HG03103 (cell line): ENCODE results near the gene CCRL2.
"Not testable (repeated sequence)": the region's sequence is repeated elsewhere in the genome, so short reads cannot be mapped to it uniquely, and the experiment has no call there.

Experiments
- ATAC-seq: cut with Tn5 transposase; IDR thresholded peaks from one replicate; pipeline ENCODE4 v1.9.1; 2021; ENCODE audit warnings: low read depth; ENCODE audit not compliant: unreplicated experiment

CCRL2 gene

GRCh38 chr3:46427404-46427803 lies 20.3 kb downstream of the CCRL2 start:
- not testable (repeated sequence) for ATAC-seq

GRCh38 chr3:46427916-46428833 lies 21.1 kb downstream of the CCRL2 start:
- no peak for ATAC-seq

GRCh38 chr3:46429250-46429649 lies 22.2 kb downstream of the CCRL2 start:
- no peak for ATAC-seq

- no peak for ATAC-seq
Measured at GRCh38 chr3:46429671-46430070, 22.6 kb downstream of the CCRL2 start.

- ATAC-seq: not testable (repeated sequence)
Measured at GRCh38 chr3:46430879-46431278, 23.8 kb downstream of the CCRL2 start.

GRCh38 chr3:46431905-46432304 lies 24.8 kb downstream of the CCRL2 start:
- not testable (repeated sequence) for ATAC-seq

GRCh38 chr3:46433118-46433517 lies 26.1 kb downstream of the CCRL2 start:
- ATAC-seq: not testable (repeated sequence)

- no peak for ATAC-seq
Measured at GRCh38 chr3:46433841-46434240, 26.8 kb downstream of the CCRL2 start.

- no peak for ATAC-seq
Measured at GRCh38 chr3:46435081-46435726, 28.1 kb downstream of the CCRL2 start.

GRCh38 chr3:46438831-46439230 lies 31.8 kb downstream of the CCRL2 start:
- ATAC-seq: no peak

- peak; percentile 67 for ATAC-seq
Measured at GRCh38 chr3:46440531-46441294, 33.7 kb downstream of the CCRL2 start.

GRCh38 chr3:46442576-46443530 lies 35.8 kb downstream of the CCRL2 start:
- no peak for ATAC-seq

- no peak for ATAC-seq
Measured at GRCh38 chr3:46447228-46447985, 40.3 kb downstream of the CCRL2 start.

- no peak for ATAC-seq
Measured at GRCh38 chr3:46448721-46449120, 41.7 kb downstream of the CCRL2 start.

- no peak for ATAC-seq
Measured at GRCh38 chr3:46449755-46450552, 42.9 kb downstream of the CCRL2 start.

GRCh38 chr3:46453526-46454208 lies 46.6 kb downstream of the CCRL2 start:
- no peak for ATAC-seq

- no peak for ATAC-seq
Measured at GRCh38 chr3:46454209-46454595, 47.1 kb downstream of the CCRL2 start.

- ATAC-seq: no peak
Measured at GRCh38 chr3:46454606-46455005, 47.5 kb downstream of the CCRL2 start.
